ENCODE measurements around the gene SNX22.

DNA sequence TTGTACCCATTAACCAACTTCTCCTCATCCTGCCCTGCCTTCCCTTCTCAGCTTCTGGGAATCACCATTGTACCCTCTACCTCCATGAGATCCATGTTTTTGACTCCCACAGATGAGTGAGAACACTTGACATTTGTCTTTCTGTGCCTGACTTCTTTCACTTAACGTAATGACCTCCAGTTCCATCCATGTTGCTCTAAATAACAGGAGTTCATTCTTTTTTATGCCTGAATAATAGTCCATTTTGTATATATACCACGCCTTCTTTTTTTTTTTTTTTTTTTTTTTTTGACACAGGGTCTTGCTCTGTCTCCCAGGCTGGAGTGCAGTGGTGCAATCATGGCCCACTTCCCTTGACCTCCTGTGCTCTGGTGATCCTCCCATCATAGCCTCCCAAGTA, 49.0 kb upstream of the SNX22 start:
- TF ChIP-seq, protein P1, sequence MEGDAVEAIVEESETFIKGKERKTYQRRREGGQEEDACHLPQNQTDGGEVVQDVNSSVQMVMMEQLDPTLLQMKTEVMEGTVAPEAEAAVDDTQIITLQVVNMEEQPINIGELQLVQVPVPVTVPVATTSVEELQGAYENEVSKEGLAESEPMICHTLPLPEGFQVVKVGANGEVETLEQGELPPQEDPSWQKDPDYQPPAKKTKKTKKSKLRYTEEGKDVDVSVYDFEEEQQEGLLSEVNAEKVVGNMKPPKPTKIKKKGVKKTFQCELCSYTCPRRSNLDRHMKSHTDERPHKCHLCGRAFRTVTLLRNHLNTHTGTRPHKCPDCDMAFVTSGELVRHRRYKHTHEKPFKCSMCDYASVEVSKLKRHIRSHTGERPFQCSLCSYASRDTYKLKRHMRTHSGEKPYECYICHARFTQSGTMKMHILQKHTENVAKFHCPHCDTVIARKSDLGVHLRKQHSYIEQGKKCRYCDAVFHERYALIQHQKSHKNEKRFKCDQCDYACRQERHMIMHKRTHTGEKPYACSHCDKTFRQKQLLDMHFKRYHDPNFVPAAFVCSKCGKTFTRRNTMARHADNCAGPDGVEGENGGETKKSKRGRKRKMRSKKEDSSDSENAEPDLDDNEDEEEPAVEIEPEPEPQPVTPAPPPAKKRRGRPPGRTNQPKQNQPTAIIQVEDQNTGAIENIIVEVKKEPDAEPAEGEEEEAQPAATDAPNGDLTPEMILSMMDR (IDR thresholded peaks at IDR 0.05): no peak
- TF ChIP-seq POLR2A (IDR thresholded peaks at IDR 0.05): no peak

Data from lower leg skin (tissue), 3 donors.